Muscle layer of duodenum (tissue), 2 donors: ENCODE data around the gene LMAN1L.

ENCODE experiments used
- H3K27ac ChIP-seq: one replicate; pipeline ENCODE4 v1.7.0; 2013; ENCODE audit warnings: mild to moderate bottlenecking, low read length
- H3K27me3 ChIP-seq: one replicate; pipeline ENCODE4 v1.7.0; 2013; ENCODE audit warnings: low read depth, mild to moderate bottlenecking, control low read depth, low read length
- H3K36me3 ChIP-seq, 2 donors: one replicate each; pipeline ENCODE4 v1.7.0; 2013; ENCODE audit warnings: low read length in 2 of 2, control low read depth in 1 of 2, mild to moderate bottlenecking in 1 of 2; ENCODE audit not compliant: insufficient read depth in 2 of 2, control insufficient read depth in 1 of 2
- H3K4me1 ChIP-seq, 2 donors: one replicate each; pipeline ENCODE4 v1.7.0; 2013; ENCODE audit warnings: low read length in 2 of 2, mild to moderate bottlenecking in 2 of 2, control low read depth in 1 of 2, moderate library complexity in 1 of 2; ENCODE audit not compliant: insufficient read depth in 2 of 2, control insufficient read depth in 1 of 2
- H3K4me3 ChIP-seq, 2 donors: one replicate each; pipeline ENCODE4 v1.7.0; 2013; ENCODE audit warnings: low read length in 2 of 2, low read depth in 1 of 2, mild to moderate bottlenecking in 1 of 2
- H3K9me3 ChIP-seq, 2 donors: one replicate each; pipeline ENCODE4 v1.7.0; 2013; ENCODE audit warnings: low read length in 2 of 2, control low read depth in 1 of 2, mild to moderate bottlenecking in 1 of 2; ENCODE audit not compliant: control insufficient read depth in 1 of 2
- donor health status: healthy.

LMAN1L gene

GRCh38 chr15:74869726-74870407 lies 57.2 kb downstream of the LMAN1L start:
- peaks cover 29 to 52% of the 10 kb centered on the region in 2 donors for H3K4me1 ChIP-seq
- no peaks in the 10 kb centered on the region for H3K27me3 ChIP-seq
- peak overlapping the region; percentile 88 for H3K27ac ChIP-seq
- peaks cover 0 to 6% of the 10 kb centered on the region in 2 donors for H3K36me3 ChIP-seq
- H3K9me3 ChIP-seq = no peaks in the 10 kb centered on the region
- H3K4me3 ChIP-seq = peak overlapping the region in 1 of 2 donors; percentile 50

- Histone ChIP-seq H3K4me1 (peaks cover 29 to 52% of the 10 kb centered on the region in 2 donors), H3K27me3 (no peaks in the 10 kb centered on the region)
These were observed 58.0 kb downstream of the LMAN1L start for GRCh38 chr15:74870436-74871215.

DNA sequence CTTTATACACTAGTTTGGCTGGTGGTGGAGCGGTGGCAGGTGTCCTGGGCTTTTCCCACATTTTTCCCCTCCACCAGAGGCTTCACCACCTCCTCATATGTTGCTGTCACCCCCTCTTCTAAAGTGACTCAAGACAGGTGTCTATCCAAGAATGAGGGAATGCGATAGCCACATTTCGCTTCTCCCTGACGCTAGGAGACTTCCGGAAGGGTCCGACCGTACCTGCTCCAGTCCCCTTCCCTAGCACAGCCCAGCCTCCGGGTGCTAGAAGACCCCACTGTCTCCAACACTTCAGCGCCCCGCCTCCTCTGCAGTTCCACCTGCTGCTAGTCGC lies 60.0 kb downstream of the LMAN1L start:
- H3K4me1 ChIP-seq = peaks cover 22 to 52% of the 10 kb centered on the region in 2 donors
- H3K36me3 ChIP-seq = peaks cover 0 to 6% of the 10 kb centered on the region in 2 donors
- H3K27ac ChIP-seq = peak overlapping the region; percentile 94
- H3K9me3 ChIP-seq = no peaks in the 10 kb centered on the region
- H3K4me3 ChIP-seq = peak overlapping the region; percentile 88 to 94
- no peaks in the 10 kb centered on the region for H3K27me3 ChIP-seq

More at GRCh38 chr15:74870436-74871215, 58.0 kb downstream of the LMAN1L start:
- Histone ChIP-seq H3K36me3 (peaks cover 0 to 6% of the 10 kb centered on the region in 2 donors), H3K27ac (peak overlapping the region; percentile 88), H3K9me3 (no peaks in the 10 kb centered on the region), H3K4me3 (peak overlapping the region in 1 of 2 donors; percentile 50)

- peak within 1 kb of the TSS; percentile 88 to 94 for H3K4me3 ChIP-seq
- H3K36me3 ChIP-seq = peaks cover 0 to 6% of the 10 kb centered on the region in 2 donors
- no peaks in the 10 kb centered on the region for H3K27me3 ChIP-seq
- H3K9me3 ChIP-seq = no peaks in the 10 kb centered on the region
- H3K27ac ChIP-seq = peak within 1 kb of the TSS; percentile 94
- H3K4me1 ChIP-seq = peaks cover 21 to 47% of the 10 kb centered on the region in 2 donors
These were observed 60.6 kb downstream of the LMAN1L start, which contains the start of gene SCAMP2 for GRCh38 chr15:74873036-74873755. Gene SCAMP2, minus strand, starts transcription at chr15:74873365. Its CDS starts 110 bp downstream, at chr15:74873255.

DNA sequence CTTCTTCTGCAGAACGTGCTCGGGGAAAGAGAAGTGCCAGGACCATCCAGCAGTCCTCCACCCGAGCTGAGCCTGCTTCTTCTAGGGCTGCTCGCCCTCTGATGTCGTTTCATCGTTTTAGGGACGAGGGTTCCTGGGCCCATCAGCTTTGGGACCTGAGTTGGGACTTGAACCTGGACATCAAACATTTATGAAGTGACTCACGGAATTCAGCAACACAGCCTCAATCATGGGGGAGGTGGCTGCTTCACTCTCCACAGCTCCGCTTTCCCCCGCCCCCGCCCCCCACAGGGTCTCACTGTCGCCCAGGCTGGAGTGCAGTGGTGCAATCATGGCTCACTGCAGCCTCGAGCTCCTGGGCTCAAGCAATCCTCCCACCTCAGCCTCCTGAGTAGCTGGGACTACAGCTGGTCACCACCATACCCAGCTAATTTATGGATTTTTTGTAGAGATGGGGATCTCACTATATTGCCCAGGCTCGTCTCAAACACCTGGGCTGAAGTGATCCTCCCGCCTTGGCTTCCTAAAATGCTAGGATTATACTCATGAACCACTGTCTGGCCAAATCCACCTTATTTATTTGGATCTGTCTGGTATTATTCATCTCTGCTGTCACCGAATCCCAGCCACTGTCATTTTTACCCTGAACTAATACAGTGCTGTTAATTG lies 61.3 kb downstream of the LMAN1L start:
- no peaks in the 10 kb centered on the region for H3K27me3 ChIP-seq
- H3K36me3 ChIP-seq = peaks cover 0 to 6% of the 10 kb centered on the region in 2 donors
- no peaks in the 10 kb centered on the region for H3K9me3 ChIP-seq
- H3K4me3 ChIP-seq = peak overlapping the region; percentile 76 to 88
- peaks cover 18 to 40% of the 10 kb centered on the region in 2 donors for H3K4me1 ChIP-seq
- H3K27ac ChIP-seq = peak overlapping the region; percentile 94
